Testis (tissue), 3 donors: Measurements from ENCODE around the gene ZNF445. TPM values are rescaled to one million over a fixed set of nuclear protein-coding genes. Genes with fewer than 3 reads are reported as not detected.
"Not testable (repeated sequence)": the region's sequence is repeated elsewhere in the genome, so short reads cannot be mapped to it uniquely, and the experiment has no call there.

Experiments
- DNase-seq: peaks from one replicate; pipeline ENCODE4 v3.0.0-alpha.2; 2019
- H3K27ac ChIP-seq, 2 donors: fragments of 200-600 bp; sonication (generic); one replicate each; pipeline ENCODE4 v1.5.1; 2019
- H3K27me3 ChIP-seq: fragments of 200-600 bp; sonication (generic); one replicate; pipeline ENCODE4 v1.5.1; 2019
- H3K36me3 ChIP-seq: fragments of 200-600 bp; sonication (generic); one replicate; pipeline ENCODE4 v1.5.1; 2017; ENCODE audit warnings: low read depth; ENCODE audit errors: missing control alignments
- H3K4me1 ChIP-seq: fragments of 200-600 bp; sonication (generic); one replicate; pipeline ENCODE4 v1.5.1; 2019
- H3K4me3 ChIP-seq, 2 donors: fragments of 200-600 bp; sonication (generic); one replicate each; pipeline ENCODE4 v1.5.1; 2017 to 2019
- H3K9me3 ChIP-seq: fragments of 200-600 bp; sonication (generic); one replicate; pipeline ENCODE4 v1.5.1; 2017
- CTCF ChIP-seq, 3 experiments: fragments of 450-650 bp in 2 of 3; fragments of 200-600 bp in 1 of 3; sonication (generic) in 1 of 3; IDR thresholded peaks; one replicate each; pipeline ENCODE4 v1.5.1; 2016 to 2019; ENCODE audit warnings: antibody characterized with exemption in 3 of 3, mild to moderate bottlenecking in 2 of 3, moderate library complexity in 1 of 3
- POLR2A ChIP-seq: fragments of 450-650 bp; IDR thresholded peaks from one replicate; pipeline ENCODE4 v1.6.1; 2017; ENCODE audit warnings: antibody characterized with exemption, mild to moderate bottlenecking, moderate library complexity
- WGBS, 2 donors: methylation state at CpG; one replicate each; pipeline ENCODE4 v1.1.5; 2018; 5-methylcytosine and 5-hydroxymethylcytosine counted together
- intact Hi-C: fragments of 100-400 bp; cut with DNase I; formaldehyde crosslinking; loops from one replicate; pipeline ENCODE4 v1.15.1; 2023; ENCODE audit warnings: low total_unique reads
- polyA plus RNA-seq: library from polyadenylated mRNA; stranded (reverse); fragments of 350-450 nt; fragmentation: Illumina TruSeq; extraction: RNeasy Lipid Tissue Mini Kit (QIAGEN cat#74804); gene quantifications from one replicate; pipeline ENCODE4 v1.2.3, GENCODE V29; 2014; ENCODE audit warnings: low read depth, low replicate concordance; ENCODE audit not compliant: insufficient read depth
- total RNA-seq, 2 donors: library from RNA; depleted of rRNA; stranded (reverse); fragments of >200 nt; gene quantifications; one replicate each; pipeline ENCODE4 v1.2.3, GENCODE V29; 2016

ZNF445 gene
- total and polyA plus RNA-seq, 3 donors from 2014 or later = 8.5 to 15.8 (median 15.0) TPM

GRCh38 chr3:44482721-44483120, 5.3 kb upstream of the ZNF445 start:
- H3K27ac ChIP-seq = no peak overlapping the region
- intact Hi-C loops = no loop called here
- H3K27me3 ChIP-seq = no peaks in the 10 kb centered on the region
- no peaks in the 10 kb centered on the region for H3K36me3 ChIP-seq
- DNase-seq = no peak
- H3K4me3 ChIP-seq = no peak overlapping the region
- no peaks in the 10 kb centered on the region for H3K9me3 ChIP-seq
- peaks cover 5% of the 10 kb centered on the region for H3K4me1 ChIP-seq
- no peak for TF ChIP-seq CTCF (IDR thresholded peaks at IDR 0.05)
- no peak for TF ChIP-seq POLR2A
- WGBS, 2 donors = 38 to 55% methylated on average over 1 of the region's 1 CpG

- no peak for TF ChIP-seq CTCF (IDR thresholded peaks at IDR 0.05)
- TF ChIP-seq POLR2A = no peak
Observed at GRCh38 chr3:44478606-44479094, 1.2 kb upstream of the ZNF445 start.

GRCh38 chr3:44478055-44478468, 592 bp upstream of the ZNF445 start:
- no peak overlapping the region for H3K27ac ChIP-seq
- WGBS, 2 donors = 24 to 36% methylated on average over 4 of the region's 4 CpGs
- H3K4me3 ChIP-seq = peak overlapping the region; percentile 74 to 95
- TF ChIP-seq POLR2A (no peak), CTCF (IDR thresholded peaks at IDR 0.05) (no peak)
- H3K9me3 ChIP-seq = no peaks in the 10 kb centered on the region
- H3K27me3 ChIP-seq = no peaks in the 10 kb centered on the region
- DNase-seq = no peak
- intact Hi-C loops = no loop called here
- H3K4me1 ChIP-seq = peaks cover 6% of the 10 kb centered on the region
- H3K36me3 ChIP-seq = no peaks in the 10 kb centered on the region

More at GRCh38 chr3:44478606-44479094, 1.2 kb upstream of the ZNF445 start:
- Histone ChIP-seq H3K27me3 (no peaks in the 10 kb centered on the region), H3K27ac (no peak overlapping the region), H3K4me3 (no peak overlapping the region), H3K36me3 (no peaks in the 10 kb centered on the region), H3K9me3 (no peaks in the 10 kb centered on the region), H3K4me1 (peaks cover 6% of the 10 kb centered on the region)
- DNase-seq = no peak
- intact Hi-C loops = no loop called here
- 82 to 92% methylated on average over 2 of the region's 2 CpGs for WGBS, 2 donors

- TF ChIP-seq CTCF (IDR thresholded peaks at IDR 0.05) = no peak
- TF ChIP-seq POLR2A = no peak
Observed at GRCh38 chr3:44476963-44477311, 533 bp downstream of the ZNF445 start.

GRCh38 chr3:44476181-44476611, 1.3 kb downstream of the ZNF445 start:
- no peaks in the 10 kb centered on the region for H3K27me3 ChIP-seq
- WGBS, 2 donors = 10% methylated on average over 6 of the region's 6 CpGs
- H3K4me3 ChIP-seq = peak overlapping the region in 1 of 2 donors; percentile 74
- no peak overlapping the region for H3K27ac ChIP-seq
- no peaks in the 10 kb centered on the region for H3K36me3 ChIP-seq
- H3K4me1 ChIP-seq = peaks cover 10% of the 10 kb centered on the region
- TF ChIP-seq CTCF (IDR thresholded peaks at IDR 0.05) = no peak
- TF ChIP-seq POLR2A = no peak
- no peaks in the 10 kb centered on the region for H3K9me3 ChIP-seq
- intact Hi-C loops = no loop called here
- no peak for DNase-seq

More at GRCh38 chr3:44476963-44477311, 533 bp downstream of the ZNF445 start:
- Histone ChIP-seq H3K27ac (peak overlapping the region; percentile 53 to 88), H3K4me1 (peaks cover 9% of the 10 kb centered on the region), H3K9me3 (no peaks in the 10 kb centered on the region), H3K36me3 (no peaks in the 10 kb centered on the region), H3K4me3 (peak overlapping the region; percentile 74 to 95), H3K27me3 (no peaks in the 10 kb centered on the region)
- 0 to 1% methylated on average over 5 of the region's 5 CpGs for WGBS, 2 donors
- DNase-seq = no peak
- intact Hi-C loops = no loop called here

GRCh38 chr3:44474886-44475285, 2.6 kb downstream of the ZNF445 start:
- 83 to 95% methylated on average over 10 of the region's 10 CpGs for WGBS, 2 donors
- peaks cover 15% of the 10 kb centered on the region for H3K4me1 ChIP-seq
- H3K36me3 ChIP-seq, H3K4me3 ChIP-seq, intact Hi-C loops, DNase-seq, H3K9me3 ChIP-seq, H3K27ac ChIP-seq, H3K27me3 ChIP-seq: not testable (repeated sequence)
